T-helper 1 cell (primary cell): ENCODE measurements around the gene SEMA3D.

Experiments
- DNase-seq, 5 donors: peaks; one replicate each; pipeline ENCODE4 v3.0.0-alpha.2; 2012 to 2020

SEMA3D gene

GRCh38 chr7:85074016-85074415 is 112.8 kb downstream of the SEMA3D start:
- no peak for DNase-seq

GRCh38 chr7:85070967-85071628 is 115.8 kb downstream of the SEMA3D start:
- no peak for DNase-seq

- DNase-seq: no peak
Observed at GRCh38 chr7:85068799-85069198, 118.1 kb downstream of the SEMA3D start.

- no peak for DNase-seq
Observed at GRCh38 chr7:85067371-85067770, 119.5 kb downstream of the SEMA3D start.

GRCh38 chr7:85065888-85066485 is 120.9 kb downstream of the SEMA3D start:
- DNase-seq: no peak

GRCh38 chr7:85065306-85065705 is 121.5 kb downstream of the SEMA3D start:
- DNase-seq: no peak

GRCh38 chr7:85062651-85063050 is 124.2 kb downstream of the SEMA3D start:
- no peak for DNase-seq

GRCh38 chr7:85061456-85061855 is 125.4 kb downstream of the SEMA3D start:
- DNase-seq: no peak

GRCh38 chr7:85060696-85061095 is 126.2 kb downstream of the SEMA3D start:
- DNase-seq: no peak

- DNase-seq: no peak
Observed at GRCh38 chr7:85055906-85056305, 130.9 kb downstream of the SEMA3D start.

GRCh38 chr7:85055196-85055595 is 131.7 kb downstream of the SEMA3D start:
- no peak for DNase-seq

GRCh38 chr7:85054306-85054705 is 132.6 kb downstream of the SEMA3D start:
- DNase-seq: no peak

- no peak for DNase-seq
Observed at GRCh38 chr7:85052894-85053293, 134.0 kb downstream of the SEMA3D start.

- no peak for DNase-seq
Observed at GRCh38 chr7:85052056-85052737, 134.7 kb downstream of the SEMA3D start.

GRCh38 chr7:85046534-85046933 is 140.3 kb downstream of the SEMA3D start:
- DNase-seq: no peak

- no peak for DNase-seq
Observed at GRCh38 chr7:85041605-85042216, 145.1 kb downstream of the SEMA3D start.

GRCh38 chr7:85039196-85039923 is 147.5 kb downstream of the SEMA3D start:
- DNase-seq: no peak

- DNase-seq: no peak
Observed at GRCh38 chr7:85038466-85038865, 148.4 kb downstream of the SEMA3D start.

GRCh38 chr7:85033263-85033662 is 153.6 kb downstream of the SEMA3D start:
- no peak for DNase-seq

- DNase-seq: no peak
Observed at GRCh38 chr7:85031475-85031874, 155.4 kb downstream of the SEMA3D start.

GRCh38 chr7:85030893-85031292 is 156.0 kb downstream of the SEMA3D start:
- no peak for DNase-seq

GRCh38 chr7:85025312-85025756 is 161.5 kb downstream of the SEMA3D start:
- no peak for DNase-seq

GRCh38 chr7:85023916-85024315 is 162.9 kb downstream of the SEMA3D start:
- no peak for DNase-seq
